GM18508 (cell line): ENCODE measurements around the gene LMOD3.

Experiments used
- ATAC-seq: cut with Tn5 transposase; IDR thresholded peaks from one replicate; pipeline ENCODE4 v1.9.1; 2021; ENCODE audit warnings: moderate number of reproducible peaks; ENCODE audit not compliant: insufficient read depth, unreplicated experiment

LMOD3 gene

DNA sequence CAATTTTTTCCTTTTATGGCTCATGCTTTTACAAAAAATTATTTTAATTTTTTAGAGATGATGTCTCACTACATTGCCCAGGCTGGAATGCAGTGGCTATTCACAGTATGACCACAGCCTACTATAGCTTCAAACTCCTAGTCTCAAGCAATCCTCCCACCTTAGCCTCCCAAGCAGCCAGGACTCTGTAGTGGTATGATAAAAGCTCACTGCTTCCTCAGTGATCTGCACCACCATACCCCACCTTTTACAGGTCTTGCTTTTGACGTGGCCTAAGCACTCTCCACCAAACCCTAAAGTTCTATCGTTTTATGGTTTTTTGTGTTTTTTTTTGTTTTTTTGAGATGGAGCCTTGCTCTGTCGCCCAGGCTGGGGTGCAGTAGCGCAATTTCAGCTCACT, 56.3 kb downstream of the LMOD3 start:
- ATAC-seq, result no peak

DNA sequence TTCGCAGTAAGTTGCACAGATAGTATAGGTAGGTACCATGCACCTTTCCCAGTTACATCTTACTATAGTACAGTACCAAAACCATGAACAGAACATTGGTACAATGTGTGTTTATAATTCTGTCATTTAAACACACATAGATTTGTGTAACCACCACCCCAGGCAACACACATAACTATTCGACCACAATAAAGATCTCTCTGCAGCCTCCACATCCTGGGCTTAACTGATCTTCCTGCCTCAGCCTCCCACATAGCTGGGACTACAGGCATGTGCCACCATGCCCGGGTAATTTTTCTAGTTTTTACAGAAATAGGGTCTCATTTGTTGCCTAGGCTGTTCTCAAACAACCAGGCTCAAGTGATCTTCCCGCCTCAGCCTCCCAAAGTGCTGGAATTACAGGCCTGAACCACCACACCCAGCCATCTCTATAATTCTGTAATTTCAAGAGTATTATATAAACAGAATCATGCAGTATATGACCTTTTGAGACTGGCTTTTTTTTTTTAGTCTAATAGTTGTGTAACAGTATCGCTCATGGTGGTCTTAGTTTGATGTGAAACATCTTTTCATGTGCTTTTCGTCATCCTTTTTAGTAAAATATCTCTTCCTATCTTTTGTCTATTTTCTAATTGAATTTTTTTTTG, 57.0 kb downstream of the LMOD3 start:
- ATAC-seq, result no peak

DNA sequence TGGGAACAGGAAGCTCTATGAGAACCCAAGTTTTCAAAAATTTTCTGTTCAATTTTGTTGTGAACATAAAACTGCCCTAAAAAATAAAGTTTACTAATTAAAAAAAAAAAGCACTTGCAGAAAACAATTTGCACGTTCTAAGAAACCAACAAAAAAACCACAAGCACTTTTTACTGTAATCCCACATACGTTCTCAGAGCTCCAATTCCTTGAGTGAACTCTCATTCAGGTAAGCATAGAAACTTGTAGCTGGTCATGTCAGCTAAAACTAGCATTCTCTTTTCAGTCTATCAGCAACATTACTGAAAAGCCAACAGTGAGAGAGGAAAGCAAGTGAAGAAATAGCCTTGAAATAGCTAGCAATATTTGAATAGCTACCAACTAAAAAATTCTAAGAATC, 58.8 kb downstream of the LMOD3 start:
- ATAC-seq, result no peak

DNA sequence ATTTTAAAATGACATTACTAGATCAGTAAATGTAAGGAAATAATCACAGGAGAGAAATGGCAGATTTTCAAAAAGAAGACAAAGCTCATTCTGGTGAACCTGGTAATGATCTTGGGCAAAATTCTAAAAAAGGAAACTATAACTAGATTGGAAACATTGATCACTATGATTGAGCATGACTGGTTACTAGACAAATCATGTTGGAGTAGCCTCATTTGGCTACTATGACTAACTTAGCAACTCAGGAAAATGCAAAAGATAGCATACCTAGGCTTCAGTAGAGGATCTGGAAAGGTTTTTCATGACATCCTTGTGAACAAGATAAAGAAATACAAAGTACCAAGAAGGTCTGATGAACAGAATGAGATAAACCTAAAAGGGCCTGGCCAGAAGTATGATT, 62.7 kb downstream of the LMOD3 start:
- no peak for ATAC-seq

DNA sequence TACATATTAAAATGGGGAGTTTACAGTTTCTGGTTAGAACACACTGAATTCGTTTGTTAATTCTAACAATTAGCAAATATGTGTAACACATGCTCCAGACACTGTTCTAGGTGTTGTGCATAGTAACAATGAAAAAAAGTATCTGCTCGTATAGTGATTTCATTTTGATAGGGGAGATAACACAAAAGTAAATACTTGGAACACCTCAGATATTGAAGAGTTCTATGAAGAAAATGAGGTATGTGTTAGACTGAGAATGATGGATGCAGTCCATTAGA, 63.5 kb downstream of the LMOD3 start:
- no peak for ATAC-seq

DNA sequence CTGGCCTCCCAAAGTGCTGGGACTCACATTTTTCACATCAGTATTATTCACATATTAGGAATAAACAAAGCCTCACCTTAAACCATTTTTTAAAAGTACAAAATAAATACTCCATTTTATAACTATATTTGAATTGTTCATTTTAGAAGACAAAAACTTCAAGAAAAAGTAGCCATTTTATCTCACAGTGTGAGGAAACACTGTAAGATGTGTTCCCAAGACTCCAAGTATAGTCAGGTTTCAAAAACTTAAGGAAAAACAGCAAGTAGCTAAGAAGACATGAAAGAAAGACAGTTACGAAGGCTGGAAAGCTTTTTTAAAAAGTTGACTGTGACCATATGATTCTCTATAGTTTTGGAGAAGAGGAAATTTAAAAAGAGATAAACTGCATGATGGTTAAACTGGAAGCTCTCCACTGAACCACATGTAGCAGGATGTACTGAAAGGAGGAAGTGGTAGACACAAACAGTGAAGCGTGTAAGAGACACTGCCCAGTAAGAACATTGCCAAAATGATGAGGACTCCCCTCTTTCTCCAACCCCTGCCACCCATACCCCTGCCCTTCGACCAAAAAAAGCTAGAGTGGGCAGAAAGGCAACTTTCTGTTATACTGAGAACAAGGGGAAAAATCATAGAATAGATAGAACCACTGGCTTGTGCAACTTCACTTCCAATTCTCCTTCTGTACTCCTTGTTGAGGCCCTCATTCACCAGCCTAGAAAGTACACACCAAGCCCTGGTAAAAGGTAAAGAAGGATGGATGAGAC, 64.0 kb downstream of the LMOD3 start:
- peak; percentile 87 for ATAC-seq
